Thoracic aorta (tissue), 2 donors: ENCODE data around the gene TPRA1. TPM values are rescaled to one million over a fixed set of nuclear protein-coding genes. Genes with fewer than 3 reads are reported as not detected.
A peak's percentile ranks its signal among the peaks of the same experiment; 100 is the strongest.

Experiments
- ATAC-seq: fragments of 150-250 bp; one replicate; pipeline ENCODE4 v1.8.0; 2017; ENCODE audit warnings: low read depth; ENCODE audit not compliant: insufficient number of reproducible peaks, low FRiP score
- DNase-seq: peaks from one replicate; pipeline ENCODE4 v3.0.0-alpha.2; 2020; ENCODE audit warnings: low spot score
- H3K27ac ChIP-seq, 2 donors: fragments of 200-600 bp; sonication (generic); 1 replicate in 1 of 2; 2 replicates in 1 of 2; pipeline ENCODE4 v1.5.1; 2016; ENCODE audit warnings: mild to moderate bottlenecking in 2 of 2, moderate library complexity in 2 of 2
- H3K27me3 ChIP-seq: fragments of 200-600 bp; sonication (generic); replicated peaks from 2 replicates; pipeline ENCODE4 v1.6.0; 2016; ENCODE audit warnings: mild to moderate bottlenecking; ENCODE audit not compliant: insufficient read depth
- H3K36me3 ChIP-seq: fragments of 200-600 bp; sonication (generic); one replicate; pipeline ENCODE4 v1.5.1; 2016
- H3K4me1 ChIP-seq, 2 donors: fragments of 200-600 bp; sonication (generic); 1 replicate in 1 of 2; 2 replicates in 1 of 2; pipeline versions ENCODE4 v1.5.1 to v1.6.0; 2016; ENCODE audit warnings: low read depth in 2 of 2, mild to moderate bottlenecking in 1 of 2; ENCODE audit not compliant: control insufficient read depth in 1 of 2
- H3K4me3 ChIP-seq: fragments of 200-600 bp; sonication (generic); 2 replicates; pipeline ENCODE4 v1.5.1; 2016; ENCODE audit warnings: mild to moderate bottlenecking
- H3K9me3 ChIP-seq: fragments of 200-600 bp; sonication (generic); 2 replicates; pipeline ENCODE4 v1.5.1; 2016
- CTCF ChIP-seq: fragments of 200-600 bp; sonication (generic); IDR thresholded peaks from one replicate; pipeline ENCODE4 v1.5.1; 2019; ENCODE audit warnings: antibody characterized with exemption
- total RNA-seq, 2 donors: library from RNA; depleted of rRNA; stranded (reverse); fragments of >200 nt; gene quantifications; one replicate each; pipeline versions ENCODE4 v1.1.0 to v1.2.3, GENCODE V29; 2016

The TPRA1 gene
- total RNA-seq, 2 donors from 2014 or later, result 32.0 to 37.8 TPM

- Histone ChIP-seq H3K4me3 (peak overlapping the region; percentile 72), H3K9me3 (no peaks in the 10 kb centered on the region), H3K36me3 (no peaks in the 10 kb centered on the region), H3K27me3 (no peaks in the 10 kb centered on the region), H3K4me1 (peaks cover 0 to 11% of the 10 kb centered on the region in 2 donors), H3K27ac (no peak overlapping the region)
- ATAC-seq (no peak), DNase-seq (no peak)
- TF ChIP-seq CTCF, result no peak
Measured at GRCh38 chr3:127597020-127597771, 6.7 kb upstream of the TPRA1 start.

DNA sequence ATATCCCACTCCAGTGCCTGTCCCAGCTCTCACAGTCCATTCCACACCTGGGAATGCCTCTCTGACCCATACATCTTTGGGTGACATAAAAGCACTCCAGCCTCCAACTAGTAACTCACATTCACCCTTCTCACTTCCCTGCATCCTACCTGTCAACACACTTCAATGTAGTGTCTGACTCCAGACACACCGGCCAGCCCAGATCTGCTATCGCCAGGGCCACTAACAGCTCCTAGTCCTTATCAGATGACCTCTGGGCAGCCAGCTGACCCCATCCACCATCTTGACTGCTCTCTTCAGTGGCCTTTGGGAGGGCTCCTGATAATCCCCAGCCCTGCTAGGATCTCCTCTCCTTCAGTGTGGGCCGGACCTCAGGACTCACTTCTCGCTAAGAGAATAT, 4.8 kb upstream of the TPRA1 start:
- Histone ChIP-seq H3K9me3 (no peaks in the 10 kb centered on the region), H3K27me3 (no peaks in the 10 kb centered on the region), H3K27ac (no peak overlapping the region), H3K4me3 (no peak overlapping the region), H3K36me3 (no peaks in the 10 kb centered on the region), H3K4me1 (peaks cover 5 to 17% of the 10 kb centered on the region in 2 donors)
- no peak for TF ChIP-seq CTCF
- DNase-seq (no peak), ATAC-seq (no peak)

- Histone ChIP-seq H3K27ac (no peak overlapping the region), H3K36me3 (no peaks in the 10 kb centered on the region), H3K4me1 (peaks cover 16 to 24% of the 10 kb centered on the region in 2 donors), H3K27me3 (no peaks in the 10 kb centered on the region), H3K4me3 (no peak overlapping the region), H3K9me3 (no peaks in the 10 kb centered on the region)
- DNase-seq, result no peak
- ATAC-seq, result no peak
- no peak for TF ChIP-seq CTCF
Measured at GRCh38 chr3:127593178-127593577, 2.6 kb upstream of the TPRA1 start.

- ATAC-seq (peak; percentile 41), DNase-seq (no peak)
- Histone ChIP-seq H3K27ac (peak overlapping the region; percentile 88 to 90), H3K4me1 (peaks cover 25 to 47% of the 10 kb centered on the region in 2 donors), H3K4me3 (peak overlapping the region; percentile 89), H3K27me3 (no peaks in the 10 kb centered on the region), H3K9me3 (no peaks in the 10 kb centered on the region), H3K36me3 (no peaks in the 10 kb centered on the region)
- TF ChIP-seq CTCF, result no peak
Measured at GRCh38 chr3:127590282-127590592, 296 bp downstream of the TPRA1 start.

- DNase-seq, result no peak
- no peak for TF ChIP-seq CTCF
Measured at GRCh38 chr3:127589600-127590281, 792 bp downstream of the TPRA1 start.

More at GRCh38 chr3:127589600-127590281, 792 bp downstream of the TPRA1 start:
- peak overlapping the region; percentile 89 for H3K4me3 ChIP-seq
- H3K27me3 ChIP-seq, result no peaks in the 10 kb centered on the region
- no peak for ATAC-seq
- no peaks in the 10 kb centered on the region for H3K9me3 ChIP-seq
- H3K4me1 ChIP-seq, result peaks cover 25 to 49% of the 10 kb centered on the region in 2 donors
- H3K36me3 ChIP-seq, result no peaks in the 10 kb centered on the region
- peak overlapping the region; percentile 88 to 90 for H3K27ac ChIP-seq
